Cardiac fibroblast (primary cell): ENCODE measurements around the gene MARCHF3.

Source experiments
- DNase-seq, 2 donors: peaks; one replicate each; pipeline versions ENCODE4 v3.0.0 to v3.0.0-alpha.2; 2010; ENCODE audit warnings: low read depth in 2 of 2
- H3K4me3 ChIP-seq, 2 donors: replicated peaks in 1 of 2; 1 replicate in 1 of 2; 2 replicates in 1 of 2; pipeline ENCODE4 v1.5.1; 2011; ENCODE audit warnings: low read depth in 2 of 2, low read length in 2 of 2, mild to moderate bottlenecking in 2 of 2, moderate library complexity in 1 of 2
- CTCF ChIP-seq: IDR thresholded peaks from one replicate; pipeline ENCODE4 v1.5.1; 2011; ENCODE audit warnings: low read depth, mild to moderate bottlenecking, low read length, inconsistent platforms

MARCHF3 gene

GRCh38 chr5:127012916-127013315 lies 17.4 kb downstream of the MARCHF3 start:
- H3K4me3 ChIP-seq: no peak overlapping the region
- peak; percentile 69 to 84 for DNase-seq
- TF ChIP-seq CTCF: no peak

GRCh38 chr5:127011961-127012644 lies 18.3 kb downstream of the MARCHF3 start:
- peak; percentile 29 to 35 for DNase-seq
- no peak for TF ChIP-seq CTCF
- no peak overlapping the region for H3K4me3 ChIP-seq

DNA sequence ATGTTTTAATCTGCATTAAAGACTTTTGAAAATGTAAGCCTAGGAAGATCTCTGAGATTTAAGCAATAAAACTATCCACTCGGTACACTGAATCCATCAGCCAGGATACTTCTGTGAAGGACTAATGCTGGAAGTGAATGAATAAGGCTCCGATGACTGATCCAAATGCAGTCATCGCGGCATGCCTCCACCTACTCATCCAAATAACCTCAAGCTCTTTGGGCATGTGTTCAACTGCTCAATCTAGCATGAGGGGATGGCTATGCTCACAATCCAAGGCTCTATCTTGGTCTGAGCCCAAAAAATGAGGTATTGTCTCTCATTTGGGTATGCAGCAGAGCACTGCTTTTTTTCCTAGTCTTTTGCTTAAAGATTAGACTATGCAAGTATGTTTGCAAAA lies 19.2 kb downstream of the MARCHF3 start:
- no peak for TF ChIP-seq CTCF
- DNase-seq: peak; percentile 68 to 90
- H3K4me3 ChIP-seq: no peak overlapping the region

GRCh38 chr5:127010362-127010761 lies 20.0 kb downstream of the MARCHF3 start:
- DNase-seq: no peak
- no peak overlapping the region for H3K4me3 ChIP-seq
- no peak for TF ChIP-seq CTCF

DNA sequence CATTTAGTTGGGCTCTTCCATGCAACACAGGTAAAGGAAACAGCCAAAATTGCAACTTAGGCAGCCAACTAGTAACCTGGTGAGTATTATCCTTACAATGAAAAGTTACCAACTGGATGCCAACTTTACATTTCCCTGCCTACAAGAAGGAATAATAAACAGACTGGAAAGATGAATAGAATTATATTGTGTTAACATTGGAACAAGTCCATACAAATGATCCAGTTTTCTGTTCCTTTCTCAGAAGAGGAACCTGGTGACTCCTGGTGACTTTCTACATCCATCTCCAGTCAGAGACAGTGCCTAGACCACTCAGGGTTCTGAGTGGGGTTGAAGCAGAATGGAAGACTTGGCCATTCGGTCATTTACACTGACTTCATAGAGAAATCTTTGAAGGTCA lies 20.6 kb downstream of the MARCHF3 start:
- H3K4me3 ChIP-seq: no peak overlapping the region
- DNase-seq: no peak
- TF ChIP-seq CTCF: no peak

- H3K4me3 ChIP-seq: no peak overlapping the region
- TF ChIP-seq CTCF: no peak
- no peak for DNase-seq
Measured at GRCh38 chr5:127008300-127008975, 21.9 kb downstream of the MARCHF3 start.
